HG03108 (cell line): ENCODE results near the gene PNP.
"Not testable (repeated sequence)": the region's sequence is repeated elsewhere in the genome, so short reads cannot be mapped to it uniquely, and the experiment has no call there.

Experiments
- ATAC-seq: cut with Tn5 transposase; IDR thresholded peaks from one replicate; pipeline ENCODE4 v1.9.1; 2021; ENCODE audit warnings: moderate library complexity; ENCODE audit not compliant: unreplicated experiment

Gene PNP

DNA sequence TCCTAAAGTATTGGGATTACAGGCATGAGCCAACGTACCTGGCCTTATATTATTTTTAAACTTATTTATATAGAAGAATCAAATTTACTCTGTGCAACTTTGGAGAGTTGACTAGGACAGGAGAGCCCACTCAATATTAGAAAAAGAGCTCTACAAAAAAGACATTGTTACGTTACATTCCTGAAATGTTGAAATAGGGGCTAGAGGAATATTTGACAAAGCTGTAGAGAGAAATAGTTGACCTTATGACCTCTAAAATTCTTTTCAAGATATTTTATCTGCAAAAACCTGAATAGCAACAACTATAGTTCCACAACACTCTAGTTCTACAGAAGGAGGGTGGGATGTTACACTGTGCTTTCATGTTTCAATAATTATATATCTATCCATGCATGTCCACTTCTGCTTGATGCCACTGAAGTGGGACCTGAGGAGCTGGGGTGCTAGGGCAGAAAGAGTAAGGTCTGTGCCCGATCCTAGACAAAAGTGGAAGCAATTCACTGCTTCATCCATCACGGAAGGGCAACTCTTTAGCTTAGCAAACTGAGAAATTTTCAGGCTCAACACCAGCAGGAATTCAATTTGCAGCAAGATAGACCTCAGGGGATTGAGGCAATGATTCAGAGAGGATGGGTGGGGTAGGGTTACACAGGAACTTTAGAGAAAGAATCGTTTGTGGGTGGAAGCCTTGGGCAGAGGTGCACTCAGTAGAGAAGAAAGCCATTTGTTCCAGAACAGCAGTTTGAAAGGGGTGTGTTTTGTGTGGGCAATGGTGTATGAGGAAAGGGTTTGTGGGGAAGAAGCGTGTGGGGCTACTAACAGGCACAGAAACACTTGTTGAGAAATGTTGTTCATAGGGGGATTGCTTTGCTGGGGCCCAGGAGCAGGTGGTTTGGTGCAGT is 20.1 kb downstream of the PNP start:
- no peak for ATAC-seq

DNA sequence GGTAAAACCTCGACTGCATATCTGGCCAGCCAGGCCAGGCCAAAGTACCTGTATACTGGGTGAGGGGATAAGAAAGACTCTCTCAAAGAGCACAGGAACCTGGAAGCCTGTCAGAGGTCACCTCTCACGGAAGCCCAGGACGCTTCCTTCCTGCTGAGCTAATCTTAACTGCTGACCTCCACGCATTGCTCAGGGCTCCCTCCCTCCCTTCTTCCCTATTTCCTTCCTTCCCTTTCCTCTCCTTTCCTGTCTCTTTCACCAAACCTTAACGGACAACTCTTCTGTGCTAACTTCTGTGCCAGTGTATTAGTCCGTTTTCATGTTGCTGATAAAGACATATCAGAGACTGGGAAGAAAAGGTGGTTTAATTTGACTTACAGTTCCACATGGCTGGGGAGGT is 21.4 kb downstream of the PNP start:
- ATAC-seq: no peak

DNA sequence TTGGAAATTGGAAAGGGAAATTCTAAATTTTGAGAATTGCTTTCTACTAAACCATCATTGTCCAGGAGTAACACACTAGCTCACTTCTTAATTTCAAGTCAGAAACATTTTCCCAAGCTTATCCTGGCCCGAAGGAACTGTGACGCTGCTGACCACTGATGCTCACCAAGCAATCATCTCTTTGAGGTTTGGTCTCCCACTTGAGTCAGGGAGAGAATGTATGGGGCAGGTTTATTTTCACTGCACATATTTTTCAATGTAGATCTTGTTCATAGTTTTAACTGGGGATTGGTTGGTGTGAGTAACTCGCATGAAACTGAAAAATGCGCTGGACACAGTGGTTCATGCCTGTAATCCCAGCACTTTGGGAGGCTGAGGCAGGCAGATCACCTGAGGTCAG is 23.3 kb downstream of the PNP start:
- ATAC-seq: no peak

DNA sequence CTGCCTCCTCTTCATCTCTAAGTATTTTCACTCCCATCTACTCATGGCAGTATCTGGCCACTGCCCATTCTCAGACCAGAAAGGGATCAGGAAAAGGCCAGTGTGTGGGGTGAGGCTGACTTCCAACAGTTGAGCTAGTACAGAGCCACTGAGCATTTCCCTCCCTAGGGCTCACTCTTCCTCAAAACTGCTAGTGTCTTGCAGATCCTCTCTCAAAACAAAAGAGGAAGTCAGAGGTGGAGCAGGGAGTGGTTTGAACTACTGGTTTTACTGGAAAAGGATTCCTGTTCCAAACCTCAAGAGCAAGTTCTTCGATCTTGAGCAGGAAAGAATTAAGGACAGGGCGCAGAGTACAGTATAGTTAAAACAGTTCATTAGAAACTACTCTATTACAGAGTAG is 24.4 kb downstream of the PNP start:
- ATAC-seq: no peak

DNA sequence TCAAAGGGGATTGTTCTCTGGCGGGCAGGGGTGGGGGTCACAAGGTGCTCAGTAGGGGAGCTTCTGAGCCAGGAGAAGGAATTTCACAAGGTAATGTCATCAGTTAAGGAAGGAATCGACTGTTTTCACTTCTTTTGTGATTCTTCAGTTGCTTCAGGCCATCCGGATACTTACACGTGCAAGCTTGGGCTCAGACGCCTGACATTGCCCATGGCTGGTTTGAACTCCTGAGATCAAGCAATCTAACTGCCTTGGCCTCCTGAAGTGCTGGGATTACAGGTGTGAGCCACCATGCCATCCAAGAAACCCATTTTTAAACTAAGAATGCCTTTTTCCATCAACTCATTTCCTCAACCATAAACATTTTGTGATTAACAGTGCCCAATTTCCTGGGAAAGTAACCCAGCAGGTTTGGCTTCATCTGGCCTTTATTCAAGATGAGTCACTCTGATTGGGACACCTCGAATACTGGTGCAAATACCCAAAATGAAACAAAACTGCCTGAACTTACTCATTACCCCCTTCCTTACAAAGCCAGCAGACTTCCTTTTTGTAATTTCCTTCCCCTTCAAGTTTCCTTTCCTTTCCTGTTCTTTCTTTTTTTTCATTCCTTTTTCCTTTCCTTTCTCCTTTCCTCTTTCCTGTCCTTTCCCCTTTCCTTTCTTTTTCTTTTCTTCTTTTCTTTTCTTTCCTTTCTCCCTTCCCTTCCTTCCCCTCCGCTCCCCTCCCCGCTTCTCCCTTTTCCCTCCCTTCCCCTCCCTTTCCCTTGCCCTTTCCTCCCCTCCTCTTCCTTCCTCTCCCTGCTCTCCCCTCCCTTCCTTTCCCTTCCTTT is 25.9 kb downstream of the PNP start:
- no peak for ATAC-seq

DNA sequence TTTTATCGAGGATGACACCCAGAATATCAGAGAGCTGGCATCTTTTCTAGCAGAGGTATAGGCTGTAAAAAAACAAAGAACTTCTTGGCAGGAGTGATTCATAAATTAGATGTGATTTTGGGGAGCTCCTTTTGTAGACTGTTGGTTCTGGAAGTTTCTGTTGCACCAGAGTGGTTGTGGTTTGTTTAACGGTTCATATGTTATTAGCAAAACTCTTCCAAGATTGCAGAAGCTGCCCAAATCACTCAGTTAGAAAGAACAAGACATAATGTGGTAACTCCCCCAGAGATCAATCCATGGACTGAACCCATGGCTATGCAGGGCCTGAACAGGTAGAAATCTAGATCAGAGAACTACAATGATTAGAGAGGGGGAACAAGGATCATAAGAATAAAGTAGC is 29.4 kb downstream of the PNP start:
- no peak for ATAC-seq

DNA sequence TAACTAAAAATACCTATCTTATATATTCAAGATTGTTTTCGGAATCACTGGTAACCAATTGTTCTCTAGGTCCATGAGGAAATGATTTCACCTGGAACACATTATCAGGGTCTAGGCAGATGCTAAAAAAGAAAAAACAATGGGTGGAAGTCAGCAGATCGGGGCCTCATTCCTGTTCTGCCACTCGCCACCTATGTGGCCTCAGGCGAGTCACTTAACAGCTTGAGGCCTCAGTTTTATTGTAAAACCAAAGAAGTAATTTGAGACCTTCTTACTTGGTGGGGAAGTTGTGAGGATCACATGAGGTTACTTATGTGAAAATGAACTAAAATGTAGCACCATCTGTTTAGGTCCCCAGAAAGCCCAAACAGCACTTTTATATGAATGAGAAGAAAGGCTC is 29.9 kb downstream of the PNP start:
- no peak for ATAC-seq

DNA sequence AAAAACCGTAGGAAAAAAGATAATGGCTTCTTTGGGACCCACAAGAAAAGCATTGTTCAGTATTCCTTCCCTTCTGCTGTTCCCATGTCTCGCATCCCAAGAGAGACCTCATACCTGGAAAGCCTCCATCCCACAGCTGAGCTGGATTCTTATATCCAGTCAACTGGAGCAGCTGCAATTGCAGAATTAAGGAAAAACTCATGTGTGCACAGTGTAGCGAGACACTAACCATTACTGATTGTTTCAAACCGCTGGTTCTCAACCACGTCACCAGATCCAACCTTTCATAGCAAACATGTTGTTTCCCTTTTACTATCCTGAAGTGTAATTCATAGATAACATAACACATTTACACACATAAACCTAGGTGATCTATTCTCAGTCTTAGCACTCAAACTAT is 30.7 kb downstream of the PNP start:
- ATAC-seq: no peak

DNA sequence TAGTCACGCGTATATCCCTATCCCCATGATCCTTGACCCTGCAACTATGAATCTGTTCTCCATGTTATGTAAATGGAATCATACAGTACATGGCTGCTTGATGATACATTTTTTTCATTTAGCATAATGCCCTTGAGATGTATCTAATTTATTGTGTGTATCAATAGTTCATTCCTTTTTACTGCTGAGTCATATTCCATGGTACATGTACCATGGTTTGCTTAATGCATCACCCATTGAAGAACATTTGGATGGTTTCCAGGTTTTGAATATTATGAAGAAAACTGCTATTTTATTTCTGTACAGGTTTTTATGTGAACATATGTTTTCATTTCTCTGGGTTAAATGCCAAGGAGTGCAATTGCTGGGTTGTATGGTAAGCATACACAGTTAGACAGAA is 32.1 kb downstream of the PNP start:
- no peak for ATAC-seq

DNA sequence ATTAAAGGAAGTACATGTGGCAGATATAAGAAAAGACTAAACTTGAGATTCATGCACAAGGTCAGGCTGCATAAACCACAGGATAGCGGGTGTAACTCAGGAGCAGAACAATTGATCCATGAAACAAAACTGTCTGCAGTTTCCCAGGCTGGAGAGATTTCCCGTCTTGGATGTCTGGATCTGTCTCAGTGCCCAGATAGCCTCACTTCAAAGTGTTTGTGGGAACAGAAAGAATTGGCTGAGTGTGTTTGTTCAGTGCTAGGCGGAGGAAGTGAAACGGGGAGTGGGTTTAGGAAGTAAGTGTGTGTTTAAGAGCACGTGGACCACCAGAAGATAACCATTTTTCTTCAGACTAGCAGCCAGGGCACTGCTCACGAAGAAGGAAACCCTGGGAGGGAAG is 34.7 kb downstream of the PNP start:
- no peak for ATAC-seq

DNA sequence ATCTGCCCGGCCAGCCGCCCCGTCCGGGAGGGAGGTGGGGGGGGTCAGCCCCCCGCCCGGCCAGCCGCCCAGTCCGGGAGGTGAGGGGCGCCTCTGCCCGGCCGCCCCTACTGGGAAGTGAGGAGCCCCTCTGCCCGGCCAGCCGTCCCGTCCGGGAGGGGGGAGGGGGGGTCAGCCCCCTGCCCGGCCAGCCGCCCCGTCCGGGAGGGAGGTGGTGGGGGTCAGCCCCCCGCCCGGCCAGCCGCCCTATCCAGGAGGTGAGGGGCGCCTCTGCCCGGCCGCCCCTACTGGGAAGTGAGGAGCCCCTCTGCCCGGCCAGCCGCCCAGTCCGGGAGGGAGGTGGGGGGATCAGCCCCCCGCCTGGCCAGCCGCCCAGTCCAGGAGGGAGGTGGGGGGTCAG is 37.1 kb downstream of the PNP start:
- not testable (repeated sequence) for ATAC-seq

DNA sequence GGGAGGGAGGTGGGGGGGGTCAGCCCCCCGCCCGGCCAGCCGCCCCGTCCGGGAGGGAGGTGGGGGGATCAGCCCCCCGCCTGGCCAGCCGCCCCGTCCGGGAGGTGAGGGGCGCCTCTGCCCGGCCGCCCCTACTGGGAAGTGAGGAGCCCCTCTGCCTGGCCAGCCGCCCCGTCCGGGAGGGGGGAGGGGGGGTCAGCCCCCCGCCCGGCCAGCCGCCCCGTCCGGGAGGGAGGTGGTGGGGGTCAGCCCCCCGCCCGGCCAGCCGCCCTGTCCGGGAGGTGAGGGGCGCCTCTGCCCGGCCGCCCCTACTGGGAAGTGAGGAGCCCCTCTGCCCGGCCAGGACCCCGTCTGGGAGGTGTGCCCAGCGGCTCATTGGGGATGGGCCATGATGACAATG is 37.5 kb downstream of the PNP start:
- not testable (repeated sequence) for ATAC-seq

DNA sequence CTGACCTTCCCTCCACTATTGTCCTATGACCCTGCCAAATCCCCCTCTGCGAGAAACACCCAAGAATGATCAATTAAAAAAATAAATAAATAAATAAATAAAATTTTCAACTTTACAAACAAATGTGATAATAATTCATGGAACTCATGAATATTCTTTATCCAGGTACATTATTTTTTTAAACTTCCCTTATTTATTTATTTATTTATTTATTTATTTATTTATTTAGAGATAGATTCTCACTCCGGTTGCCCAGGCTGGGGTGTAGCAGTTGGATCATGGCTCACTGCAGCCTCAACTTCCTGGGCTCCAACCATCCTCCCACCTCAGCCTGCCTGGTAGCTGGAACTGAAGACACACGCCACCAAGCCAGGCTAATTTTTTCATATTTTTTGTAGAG is 38.3 kb downstream of the PNP start:
- not testable (repeated sequence) for ATAC-seq

DNA sequence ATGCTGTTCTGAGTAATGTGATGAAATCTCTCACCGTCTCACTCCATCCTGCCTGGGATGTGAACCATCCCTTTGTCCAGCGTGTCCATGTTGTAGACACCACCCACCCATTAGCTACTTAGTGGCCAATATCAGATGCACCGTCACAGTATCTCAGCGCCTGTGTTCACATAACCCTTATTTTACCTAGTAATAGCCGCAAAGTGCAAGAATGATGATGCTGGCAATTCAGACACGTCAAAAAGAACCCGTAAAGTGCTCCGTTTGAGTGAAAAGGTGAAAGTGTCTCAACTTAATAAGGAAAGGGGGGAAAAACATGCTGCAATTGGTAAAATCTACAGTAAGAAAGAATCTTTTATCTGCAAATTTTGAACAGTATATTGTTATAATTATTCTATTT is 39.2 kb downstream of the PNP start:
- no peak for ATAC-seq

DNA sequence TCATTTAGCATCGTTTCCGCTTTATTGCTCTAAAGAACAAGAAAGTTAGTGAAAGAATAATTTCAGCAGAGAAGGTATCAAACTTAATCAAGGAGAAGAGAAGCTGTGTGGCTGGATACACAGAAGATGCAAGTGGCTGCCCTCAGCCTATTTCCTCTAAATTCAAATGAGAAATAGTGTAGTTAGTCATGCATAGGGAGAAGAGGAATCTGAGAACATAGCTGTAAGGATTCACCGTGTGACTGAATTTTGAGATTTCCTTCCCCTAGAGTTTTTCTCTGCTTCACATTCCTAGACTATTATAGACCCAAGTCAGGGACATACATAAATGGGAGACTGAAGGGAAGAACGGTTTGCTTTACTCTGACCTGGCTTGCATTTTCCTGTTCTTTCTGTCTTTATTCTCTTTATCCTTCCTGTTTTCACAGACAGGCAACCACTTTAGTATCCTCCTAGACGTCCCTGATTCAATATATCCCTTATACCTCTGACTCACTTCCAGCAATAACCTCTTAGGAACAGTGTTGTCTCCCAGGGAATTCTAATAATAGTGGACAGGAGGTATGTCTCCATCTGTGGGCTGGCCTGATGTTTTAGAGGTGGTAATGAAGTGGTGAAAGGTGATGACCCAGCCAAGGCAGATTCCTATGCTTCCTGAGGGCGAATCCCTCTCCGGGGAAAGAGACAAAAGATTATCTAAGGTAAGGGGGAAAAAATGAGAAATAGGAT is 43.1 kb downstream of the PNP start:
- no peak for ATAC-seq

DNA sequence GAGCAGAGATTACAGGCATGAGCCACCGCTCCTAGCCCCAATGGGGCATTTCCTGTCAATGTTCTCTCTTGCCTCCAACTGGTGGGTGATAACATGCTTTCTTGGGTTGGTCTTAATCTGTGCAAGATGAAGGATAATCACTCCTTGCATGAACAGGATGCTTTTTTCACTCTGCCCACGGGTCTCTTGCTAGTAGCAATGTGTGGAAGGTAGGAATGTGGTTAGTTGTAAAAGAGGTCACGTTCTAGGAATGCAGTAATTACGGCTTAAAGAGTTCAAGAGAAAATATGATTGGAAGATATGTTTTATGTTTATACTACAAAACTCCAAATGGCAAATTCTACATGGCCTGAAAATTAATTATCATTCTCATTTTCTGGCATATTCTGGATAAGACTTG is 46.6 kb downstream of the PNP start:
- ATAC-seq: no peak

DNA sequence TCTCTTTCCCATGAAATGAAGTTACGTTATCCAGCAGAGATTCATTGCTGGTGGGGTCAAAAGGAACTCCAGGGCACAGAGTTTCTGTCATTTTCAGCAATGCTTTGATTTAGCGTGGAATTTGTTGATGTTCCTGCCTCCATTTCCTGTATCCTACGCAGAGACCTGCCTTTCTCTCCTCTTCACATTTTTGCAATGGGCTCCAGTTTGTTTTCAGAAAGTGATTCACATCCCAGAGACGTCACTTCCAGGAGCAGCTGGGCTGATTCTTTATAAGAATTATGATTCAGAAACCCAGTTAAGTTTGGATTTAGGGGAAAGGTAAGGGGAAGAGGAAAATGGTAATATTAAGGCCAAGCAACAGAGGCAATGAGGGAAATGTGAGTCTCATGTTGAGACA is 47.7 kb downstream of the PNP start:
- ATAC-seq: no peak

DNA sequence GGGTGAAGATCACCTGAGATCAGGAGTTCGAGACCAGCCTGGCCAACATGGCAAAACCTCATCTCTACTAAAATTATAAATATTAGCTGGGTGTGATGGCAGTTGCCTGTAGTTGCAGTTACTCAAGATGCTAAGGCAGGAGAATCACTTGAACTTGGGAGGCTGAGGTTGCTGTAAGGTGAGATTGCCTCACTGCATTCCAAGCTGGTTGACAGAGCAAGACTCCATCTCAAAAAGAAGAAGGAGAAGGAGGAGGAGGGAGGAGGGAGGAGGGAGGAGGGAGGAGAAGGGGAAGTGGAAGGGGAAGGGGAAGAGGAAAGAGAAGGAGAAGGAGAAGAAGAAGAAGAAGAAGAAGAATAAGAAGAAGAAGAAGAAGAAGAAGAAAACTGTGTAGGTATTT is 53.1 kb downstream of the PNP start:
- no peak for ATAC-seq

DNA sequence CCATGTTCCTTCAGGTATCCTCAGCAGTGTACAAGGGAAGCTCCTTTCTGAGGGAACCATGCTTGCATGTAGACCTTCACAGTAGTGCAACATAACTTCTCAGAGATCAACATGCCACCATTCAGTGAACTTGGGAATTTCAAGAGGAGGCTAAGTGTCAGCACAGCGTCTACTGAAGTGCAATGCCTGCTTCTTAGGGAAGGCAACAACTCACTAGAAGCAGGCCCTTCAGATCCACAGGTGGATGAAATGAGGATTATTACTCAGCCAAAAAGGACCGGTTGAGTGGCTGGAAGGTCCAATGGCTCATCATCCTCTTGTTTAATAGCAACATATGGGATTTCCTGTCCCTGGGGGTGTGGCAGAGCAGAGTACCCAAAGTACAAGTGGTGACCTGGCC is 54.8 kb downstream of the PNP start:
- ATAC-seq: no peak
